Measurements from ENCODE around the gene APBA1.
"Not testable (repeated sequence)": the region's sequence is repeated elsewhere in the genome, so short reads cannot be mapped to it uniquely, and the experiment has no call there.

The APBA1 gene

GRCh38 chr9:69421908-69422801 is 250.0 kb downstream of the APBA1 start:
- H3K4me3 ChIP-seq (ENCODE audit: low read length) = no peak overlapping the region
- TF ChIP-seq CTCF (conservative IDR thresholded peaks at IDR 0.05; ENCODE audit: low read length) = peak; percentile 73

GRCh38 chr9:69420611-69421270 is 251.4 kb downstream of the APBA1 start:
- no peak for TF ChIP-seq CTCF (conservative IDR thresholded peaks at IDR 0.05; ENCODE audit: low read length)
- no peak for DNase-seq (ENCODE audit: low read depth)
- H3K4me3 ChIP-seq (ENCODE audit: low read length) = no peak overlapping the region

More at GRCh38 chr9:69421908-69422801, 250.0 kb downstream of the APBA1 start:
- peak; percentile 61 for DNase-seq (ENCODE audit: low read depth)

- H3K4me3 ChIP-seq (ENCODE audit: low read length) = peak overlapping the region; percentile 49
- DNase-seq (ENCODE audit: low read depth) = peak; percentile 69
- peak; percentile 77 for TF ChIP-seq CTCF (conservative IDR thresholded peaks at IDR 0.05; ENCODE audit: low read length)
Observed at GRCh38 chr9:69412741-69413150, 259.4 kb downstream of the APBA1 start.

GRCh38 chr9:69411931-69412740 is 260.0 kb downstream of the APBA1 start:
- no peak overlapping the region for H3K4me3 ChIP-seq (ENCODE audit: low read length)
- DNase-seq (ENCODE audit: low read depth) = no peak
- no peak for TF ChIP-seq CTCF (conservative IDR thresholded peaks at IDR 0.05; ENCODE audit: low read length)

- no peak for DNase-seq (ENCODE audit: low read depth)
- H3K4me3 ChIP-seq (ENCODE audit: low read length) = no peak overlapping the region
- TF ChIP-seq CTCF (conservative IDR thresholded peaks at IDR 0.05; ENCODE audit: low read length) = no peak
Observed at GRCh38 chr9:69411246-69411645, 260.9 kb downstream of the APBA1 start.

GRCh38 chr9:69409936-69410335 is 262.2 kb downstream of the APBA1 start:
- DNase-seq (ENCODE audit: low read depth); H3K4me3 ChIP-seq (ENCODE audit: low read length): not testable (repeated sequence)

GRCh38 chr9:69400470-69400869 is 271.7 kb downstream of the APBA1 start:
- no peak for DNase-seq (ENCODE audit: low read depth)
- no peak for TF ChIP-seq CTCF (conservative IDR thresholded peaks at IDR 0.05; ENCODE audit: low read length)
- no peak overlapping the region for H3K4me3 ChIP-seq (ENCODE audit: low read length)

All from AG10803 (cell line).